ENCODE results near the gene PNP.
"Not testable (repeated sequence)": the region's sequence is repeated elsewhere in the genome, so short reads cannot be mapped to it uniquely, and the experiment has no call there.

PNP gene

DNA sequence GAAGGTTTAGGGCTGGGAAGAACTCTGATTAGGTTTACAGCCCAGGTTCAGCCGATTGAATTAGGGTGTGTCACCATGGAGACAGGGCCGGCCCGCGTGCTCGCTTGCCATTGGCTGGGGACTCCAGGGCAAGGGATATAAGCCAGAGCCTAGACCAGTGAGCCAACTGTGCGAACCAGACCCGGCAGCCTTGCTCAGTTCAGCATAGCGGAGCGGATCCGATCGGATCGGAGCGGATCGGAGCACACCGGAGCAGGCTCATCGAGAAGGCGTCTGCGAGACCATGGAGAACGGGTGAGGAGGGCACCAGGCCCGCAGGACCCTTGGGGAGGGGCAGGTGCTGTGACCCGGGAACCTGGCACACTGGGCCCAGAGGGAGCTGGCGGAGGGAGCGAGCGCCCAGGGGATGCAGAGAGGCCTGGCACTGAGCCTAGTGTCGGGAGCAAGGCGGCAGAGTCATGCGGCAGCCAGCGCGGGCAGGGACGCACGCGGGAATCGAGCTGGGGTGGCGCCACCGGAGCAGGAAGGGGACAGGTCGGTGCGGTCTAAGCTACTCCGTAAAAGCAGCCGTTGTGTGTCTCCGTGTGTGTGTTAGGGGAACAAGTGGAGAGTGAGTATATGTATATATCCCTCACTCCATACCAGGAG lies at the start of gene PNP:
Gene PNP (plus strand): TSS at position 165 of the 648 bp plus-strand sequence. CDS start 119 bp downstream, at position 284.
- peak; percentile 77 to 85 (median 81) for DNase-seq (ENCODE audit: low read depth in 3 of 3)

DNA sequence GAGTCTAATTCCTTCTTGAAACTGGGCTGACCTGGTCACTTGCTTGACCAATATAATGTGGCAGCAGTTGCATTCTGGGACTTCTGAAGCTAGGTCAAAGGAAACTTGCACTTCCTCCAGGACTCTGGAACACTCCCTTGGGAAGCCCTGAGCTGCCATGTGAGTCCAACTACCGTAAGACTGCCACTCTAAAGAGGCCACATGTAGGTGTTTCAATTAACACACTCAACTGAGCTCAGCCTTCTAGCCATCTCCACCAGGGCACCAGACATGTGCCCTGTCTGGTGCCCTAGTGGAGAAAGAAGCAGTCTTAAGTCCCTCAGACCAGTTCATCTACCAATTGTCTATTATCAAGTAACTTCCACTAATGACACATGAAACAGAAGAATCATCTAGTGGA lies 49.8 kb upstream of the PNP start:
- no peak for DNase-seq (ENCODE audit: low read depth in 3 of 3)

DNA sequence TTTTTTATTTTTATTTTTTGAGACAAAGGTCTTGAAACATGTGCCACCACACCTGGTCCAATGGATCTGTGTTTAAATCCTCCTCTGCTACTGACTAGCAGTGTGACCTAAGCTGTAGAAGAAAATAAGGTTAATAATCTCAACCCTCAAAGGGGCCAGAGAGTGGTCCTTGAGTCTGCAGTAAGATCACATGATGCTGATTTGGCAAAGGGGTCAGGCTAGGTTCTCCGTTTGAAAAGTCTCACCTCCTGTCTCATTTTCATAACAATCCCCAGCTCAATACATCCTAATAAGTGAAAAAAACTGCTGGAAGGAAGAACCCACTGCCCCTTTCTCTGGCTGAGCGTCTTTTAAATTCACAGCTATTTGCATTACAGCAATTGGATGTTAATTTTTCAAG lies 47.9 kb upstream of the PNP start:
- DNase-seq (ENCODE audit: low read depth in 3 of 3) = no peak

DNA sequence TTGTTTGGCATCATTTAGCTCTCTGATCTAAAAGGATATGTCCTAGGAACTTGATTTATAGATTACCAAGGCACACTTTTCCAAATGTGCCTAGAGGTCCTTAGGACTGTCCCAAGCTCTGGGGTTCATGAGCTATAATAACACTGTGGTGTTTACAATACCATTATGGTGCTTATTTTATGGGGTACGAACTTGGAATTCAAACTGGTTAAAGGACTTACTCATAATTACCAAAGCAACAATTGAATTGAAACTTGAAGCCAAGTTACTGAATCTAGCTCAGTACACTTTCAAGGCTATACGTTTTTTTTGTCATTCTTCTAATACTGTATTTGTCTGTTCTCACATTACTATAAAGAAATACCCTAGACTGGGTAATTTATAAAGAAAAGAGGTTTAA lies 46.3 kb upstream of the PNP start:
- DNase-seq (ENCODE audit: low read depth in 3 of 3) = no peak

DNA sequence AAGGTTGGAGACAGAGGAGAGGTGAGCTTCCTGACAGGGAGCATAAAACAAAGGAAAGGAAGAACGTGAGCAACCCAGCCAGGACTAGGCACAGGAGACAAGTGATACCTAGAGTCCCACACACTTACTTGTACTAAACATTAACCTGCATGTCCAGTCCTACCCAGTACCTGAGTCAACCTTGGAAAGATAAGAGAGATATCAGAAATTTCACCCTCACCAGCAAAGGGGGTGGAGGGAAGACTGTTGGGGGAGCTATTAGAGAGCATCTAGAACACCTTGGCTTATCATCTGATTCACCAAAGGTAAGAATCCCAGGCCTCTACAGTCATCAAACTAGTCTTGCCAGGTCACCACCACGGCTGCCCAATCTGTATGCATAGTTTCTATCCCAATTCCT lies 44.4 kb upstream of the PNP start:
- DNase-seq (ENCODE audit: low read depth in 3 of 3) = no peak

DNA sequence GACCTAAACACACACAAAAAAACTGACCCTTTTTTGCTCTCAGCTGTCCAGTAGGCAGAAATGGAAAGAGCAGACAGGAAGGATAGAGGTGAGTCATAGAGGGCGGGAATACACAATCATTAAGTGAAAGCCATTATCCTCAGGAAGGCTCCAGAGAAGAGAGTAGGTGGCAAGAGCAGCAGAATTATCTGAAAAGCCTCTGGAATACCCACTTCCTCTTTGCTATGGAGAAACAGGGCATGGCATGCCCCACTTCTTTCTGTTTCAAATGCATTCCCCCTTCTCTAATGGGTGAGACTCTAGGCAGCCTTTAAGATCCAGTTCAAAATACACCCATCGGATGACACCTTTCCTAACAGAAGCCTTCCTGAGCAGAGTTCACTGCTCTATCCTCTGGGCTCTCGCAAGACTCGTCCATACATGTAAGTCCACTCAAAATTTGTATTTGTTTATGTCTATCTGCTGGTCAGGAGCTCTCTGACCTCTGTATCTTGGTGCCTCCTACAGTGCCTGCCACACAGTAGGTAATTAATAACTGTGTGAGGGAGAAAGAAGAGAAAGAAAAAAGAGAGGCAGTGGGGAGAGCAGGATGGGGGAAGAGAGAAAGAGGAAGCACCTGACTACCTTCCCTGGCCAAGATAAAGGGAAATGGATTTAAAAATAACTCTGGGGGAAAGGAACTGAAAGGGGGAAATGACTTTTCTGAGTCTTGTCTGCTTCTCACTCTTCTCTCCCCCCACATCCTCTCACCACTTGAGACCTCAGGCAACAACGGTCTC lies 41.8 kb upstream of the PNP start:
- no peak for DNase-seq (ENCODE audit: low read depth in 3 of 3)

DNA sequence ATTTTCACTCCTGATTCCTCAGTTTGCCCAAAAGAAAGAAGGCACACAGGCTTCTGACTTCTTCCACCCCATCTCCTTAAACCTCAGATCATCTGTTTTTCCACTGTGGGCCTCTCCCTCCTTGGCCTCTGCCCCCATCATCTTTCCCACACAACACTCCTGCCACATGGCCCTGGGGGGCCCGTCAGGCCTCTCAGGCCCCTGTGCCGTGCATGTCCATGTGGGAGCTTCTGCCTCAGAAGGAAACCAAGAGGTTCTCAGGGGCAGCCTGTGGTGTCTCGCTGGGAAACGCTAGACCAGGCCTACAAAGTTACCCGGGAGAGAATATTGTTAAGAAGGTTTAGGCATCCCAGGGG lies 41.2 kb upstream of the PNP start:
- no peak for DNase-seq (ENCODE audit: low read depth in 3 of 3)

DNA sequence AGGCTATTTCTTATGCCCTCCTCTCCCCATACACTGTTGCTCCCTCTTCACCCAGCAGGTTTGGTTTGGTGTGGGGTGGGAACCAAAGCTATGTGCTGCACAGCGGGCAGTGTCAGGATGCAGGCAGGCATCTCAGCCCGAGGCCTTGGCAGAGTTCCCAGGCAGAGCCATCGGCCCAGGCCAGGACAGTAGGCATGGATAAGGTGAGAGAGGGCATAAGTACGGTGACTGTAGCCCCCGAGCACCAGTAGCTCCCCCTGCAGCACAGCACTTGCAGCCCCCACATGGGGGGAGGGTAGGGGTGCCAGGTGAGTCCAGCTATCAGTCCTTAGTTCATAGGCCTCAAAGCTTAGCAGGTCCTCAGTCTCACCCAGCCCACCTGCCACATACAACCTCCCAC lies 40.4 kb upstream of the PNP start:
- DNase-seq (ENCODE audit: low read depth in 3 of 3) = no peak

DNA sequence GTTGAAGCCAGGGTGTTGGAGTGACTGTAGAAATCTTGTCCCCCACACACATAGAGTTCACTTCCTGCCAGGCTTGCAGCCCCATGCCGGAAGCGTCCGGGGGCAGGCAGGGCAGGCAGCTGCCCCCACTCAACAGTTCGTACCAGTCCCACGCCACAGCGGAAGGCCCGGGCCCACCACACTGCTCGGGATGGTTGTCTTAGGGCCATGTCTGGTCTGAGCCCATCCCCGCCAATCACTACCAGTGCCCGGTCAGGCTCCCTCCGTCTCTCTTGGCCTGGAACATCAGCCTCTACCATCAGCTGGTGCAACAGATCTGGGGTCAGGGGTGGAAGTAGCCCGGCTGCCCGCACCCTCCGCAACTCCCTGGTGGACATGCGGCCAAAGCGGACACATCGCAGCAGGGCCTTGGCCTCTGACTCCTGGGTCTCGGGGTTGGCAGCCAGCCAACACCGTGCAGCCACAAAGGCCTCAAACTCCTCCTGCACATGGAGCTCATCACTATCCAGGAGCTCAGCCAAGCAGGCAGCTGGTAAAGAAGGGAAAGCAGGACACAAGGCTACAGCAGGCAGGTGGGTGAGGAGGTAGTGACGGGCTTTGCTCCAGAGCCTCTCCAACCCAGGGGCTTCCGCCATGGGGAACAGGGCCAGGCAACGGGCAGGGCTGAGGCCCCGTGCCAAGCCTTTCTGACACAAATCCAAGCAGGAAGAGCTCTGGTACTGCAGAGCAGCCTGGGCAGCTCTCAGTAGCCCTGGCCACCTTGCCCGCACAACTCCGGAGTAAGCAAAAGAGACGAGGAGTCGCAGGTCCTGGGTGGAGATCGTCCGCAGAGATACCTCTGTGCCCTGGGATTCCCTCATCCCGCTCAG lies 39.2 kb upstream of the PNP start:
- no peak for DNase-seq (ENCODE audit: low read depth in 3 of 3)

DNA sequence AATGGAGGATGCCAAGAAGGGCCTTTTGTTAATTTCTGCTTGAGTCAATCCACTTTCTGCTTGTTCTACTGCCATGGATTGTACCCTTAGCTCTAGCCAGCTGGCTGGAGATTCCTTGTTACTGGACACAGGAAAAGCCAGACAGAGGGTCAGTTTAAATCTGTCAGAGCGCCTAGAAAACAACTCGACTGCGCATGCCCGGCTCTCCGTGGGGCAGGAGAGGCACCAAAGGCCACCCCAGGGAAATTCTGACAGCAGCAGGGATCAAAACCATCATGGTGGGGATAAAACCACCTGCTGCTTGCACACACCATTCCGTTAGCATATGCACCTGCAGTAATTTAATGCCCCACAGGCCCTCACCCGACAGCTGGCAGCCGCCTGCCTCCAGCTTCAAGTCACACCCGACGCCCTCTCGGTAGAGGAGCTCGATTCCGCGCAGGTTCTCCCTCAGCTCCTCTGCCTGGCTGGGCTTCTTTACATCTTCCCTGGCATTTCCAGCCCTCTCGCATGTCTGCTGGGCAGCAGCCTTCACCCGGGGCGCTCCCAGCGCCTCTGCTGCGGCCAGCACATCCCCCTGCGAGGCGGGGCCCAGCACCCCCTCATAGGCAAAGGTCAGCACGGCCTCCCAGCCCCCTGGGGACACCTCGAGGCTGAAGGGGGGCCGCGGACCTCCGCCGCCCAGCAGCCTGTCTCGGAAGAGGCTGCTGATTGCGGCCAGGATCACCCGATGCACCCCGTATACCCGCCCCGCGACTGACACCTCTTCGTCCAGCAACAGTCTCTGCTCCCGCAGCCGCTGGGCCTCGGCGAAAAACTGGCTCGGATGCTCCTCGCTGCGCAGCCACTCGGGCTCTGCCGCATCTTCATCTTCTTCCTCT lies 34.3 kb upstream of the PNP start:
- no peak for DNase-seq (ENCODE audit: low read depth in 3 of 3)

DNA sequence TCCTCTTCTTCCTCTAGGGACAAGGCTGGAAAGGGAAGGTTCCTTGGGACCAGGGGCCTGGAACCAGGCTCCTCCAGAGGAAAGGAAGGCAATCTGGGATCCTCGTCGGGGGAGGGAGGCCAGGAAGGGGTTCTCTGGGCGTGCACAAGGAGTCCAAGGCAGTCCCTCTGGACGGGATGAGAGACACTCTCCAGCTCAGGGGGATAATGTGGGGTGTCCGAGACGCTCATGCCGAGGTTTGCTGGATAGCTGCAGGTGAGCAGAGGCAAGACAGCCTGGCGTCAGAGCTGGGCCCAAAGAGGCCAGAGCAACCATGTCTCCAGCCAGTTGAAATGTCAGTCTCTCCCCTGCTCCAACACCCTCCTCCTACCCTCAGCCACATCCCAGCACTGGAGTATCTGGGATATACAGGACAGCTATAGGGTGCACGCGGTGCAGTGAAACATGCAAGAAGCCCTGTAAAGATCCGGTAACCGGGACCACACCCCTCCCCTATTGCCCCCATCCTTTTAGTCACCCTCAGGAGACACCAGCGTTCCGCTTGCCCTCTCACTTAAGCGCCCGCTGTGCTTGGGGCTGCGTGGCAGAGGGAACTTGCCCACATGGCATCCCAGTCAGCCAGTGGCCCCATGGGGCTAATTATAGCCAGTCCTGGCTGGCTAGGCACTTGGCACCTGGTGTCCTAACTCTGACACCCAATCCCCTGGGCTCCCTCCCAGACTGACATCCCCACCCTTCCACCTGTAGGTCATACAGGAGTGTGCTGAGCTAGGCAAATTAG lies 33.4 kb upstream of the PNP start, which contains the start of gene KLHL33:
Gene KLHL33 (minus strand): TSS at position 585 of the 781 bp plus-strand sequence. CDS start 355 bp downstream, at position 230.
- no peak for DNase-seq (ENCODE audit: low read depth in 3 of 3)

DNA sequence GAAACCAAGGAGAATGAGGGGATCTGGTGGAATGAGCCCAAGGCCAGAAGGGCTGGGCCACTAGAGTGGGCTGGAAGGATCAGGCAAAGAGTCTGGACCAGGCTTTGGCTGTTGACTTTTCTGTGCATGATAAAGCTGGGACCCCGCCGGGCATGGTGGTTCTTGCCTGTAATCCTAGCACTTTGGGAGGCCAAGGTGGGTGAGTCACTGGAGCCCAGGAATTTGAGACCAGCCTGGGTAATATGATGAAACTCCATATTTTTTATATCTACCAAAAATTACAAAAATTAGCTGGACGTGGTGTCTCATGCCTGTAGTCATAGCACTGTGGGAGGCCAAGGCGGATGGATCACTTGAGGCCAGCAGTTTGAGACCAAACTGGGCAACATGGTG lies 32.8 kb upstream of the PNP start:
- DNase-seq (ENCODE audit: low read depth in 3 of 3) = no peak

DNA sequence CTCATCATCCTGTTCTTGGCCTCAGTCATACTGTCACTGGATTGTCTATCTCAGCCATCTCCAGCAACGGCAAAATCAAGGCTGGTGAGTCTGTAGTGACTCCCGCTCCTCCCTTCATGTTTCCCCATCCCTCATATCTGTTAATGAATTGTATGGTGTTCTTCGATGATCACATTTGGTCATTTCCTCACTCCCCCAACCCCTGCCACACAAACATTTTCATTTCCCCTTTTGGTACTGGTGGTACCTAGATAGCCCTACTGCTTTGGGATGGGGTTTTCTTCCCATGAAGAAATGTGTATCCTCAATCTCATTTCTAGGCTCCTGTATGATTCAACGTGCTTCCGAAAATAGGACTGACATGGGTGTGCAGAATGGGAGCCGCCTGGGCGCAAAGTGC lies 30.5 kb upstream of the PNP start:
- DNase-seq (ENCODE audit: low read depth in 3 of 3) = no peak

DNA sequence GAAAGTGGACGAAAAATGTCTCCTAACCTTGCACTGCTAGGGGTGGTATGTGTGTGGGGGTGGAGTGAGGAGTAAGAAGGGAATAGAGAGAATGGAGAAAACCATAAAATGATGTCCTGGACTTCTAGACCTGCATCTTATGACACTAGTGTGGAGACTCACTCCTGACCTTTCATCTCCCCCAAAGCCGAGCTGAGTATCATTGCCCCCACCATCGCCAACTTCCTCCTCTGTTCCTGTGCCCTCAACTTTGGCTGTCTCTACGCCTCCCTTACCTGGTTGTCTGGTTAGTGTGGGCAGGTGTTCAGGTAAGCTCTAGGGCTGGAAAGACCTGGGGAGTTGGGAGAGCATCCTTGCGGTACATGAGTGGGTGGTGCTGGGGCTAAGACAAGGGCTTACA lies 28.7 kb upstream of the PNP start:
- DNase-seq (ENCODE audit: low read depth in 3 of 3) = no peak

DNA sequence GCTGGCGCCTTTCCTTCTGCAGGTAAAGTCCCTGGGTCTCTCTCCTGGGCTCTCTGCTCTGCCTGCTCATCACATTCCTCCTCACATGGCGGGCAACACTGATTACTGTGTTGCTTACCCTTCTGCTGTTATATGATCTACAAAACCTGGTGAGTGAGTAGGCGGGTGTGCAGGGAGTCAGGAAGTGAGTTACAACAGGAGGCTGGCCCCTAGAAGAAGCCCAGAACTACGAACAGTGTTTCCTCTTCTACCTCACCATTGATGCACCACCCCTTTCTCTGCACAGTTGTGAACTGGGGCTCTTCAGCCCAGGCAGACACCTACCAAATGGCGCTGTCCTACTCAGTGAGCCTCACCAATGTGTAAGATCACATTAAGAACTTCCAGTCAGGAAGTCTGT lies 28.3 kb upstream of the PNP start:
- peak in 1 of 3 donors; percentile 12 for DNase-seq (ENCODE audit: low read depth in 3 of 3)

DNA sequence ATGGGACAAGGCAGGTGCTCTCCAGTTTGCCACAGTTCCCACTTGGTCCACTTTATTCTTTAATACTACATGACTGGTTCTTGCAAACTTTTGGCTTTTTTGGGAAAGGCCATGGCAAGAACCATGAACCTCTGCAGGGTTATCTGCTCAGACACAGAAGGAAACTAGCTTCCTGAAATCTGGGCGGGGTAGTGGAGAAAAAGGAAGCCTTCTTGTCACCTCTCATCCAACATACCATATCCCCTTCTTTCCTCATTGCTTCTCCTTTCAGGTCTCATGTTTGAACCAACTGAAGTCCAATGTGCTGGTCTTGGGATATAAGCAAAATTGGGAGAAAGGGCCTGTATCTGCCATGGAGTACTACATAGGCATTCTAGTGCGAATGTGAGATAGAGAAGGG lies 27.7 kb upstream of the PNP start:
- DNase-seq (ENCODE audit: low read depth in 3 of 3) = no peak

DNA sequence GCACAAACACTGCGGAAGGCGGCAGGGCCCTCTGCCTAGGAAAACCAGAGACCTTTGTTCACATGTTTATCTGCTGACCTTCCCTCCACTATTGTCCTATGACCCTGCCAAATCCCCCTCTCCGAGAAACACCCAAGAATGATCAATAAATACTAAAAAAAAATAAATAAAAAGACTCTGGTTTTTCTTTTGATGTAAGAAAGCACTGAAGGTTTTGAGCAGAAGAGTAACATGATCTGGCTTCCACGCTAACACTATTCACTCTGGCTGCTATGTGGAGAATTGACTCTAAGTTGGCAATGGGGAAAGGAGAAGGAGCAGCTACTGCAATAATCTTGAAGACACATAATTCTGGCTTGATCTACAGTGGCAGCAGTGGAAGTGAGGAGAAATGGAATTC lies 25.6 kb upstream of the PNP start:
- DNase-seq (ENCODE audit: low read depth in 3 of 3) = not testable (repeated sequence)

DNA sequence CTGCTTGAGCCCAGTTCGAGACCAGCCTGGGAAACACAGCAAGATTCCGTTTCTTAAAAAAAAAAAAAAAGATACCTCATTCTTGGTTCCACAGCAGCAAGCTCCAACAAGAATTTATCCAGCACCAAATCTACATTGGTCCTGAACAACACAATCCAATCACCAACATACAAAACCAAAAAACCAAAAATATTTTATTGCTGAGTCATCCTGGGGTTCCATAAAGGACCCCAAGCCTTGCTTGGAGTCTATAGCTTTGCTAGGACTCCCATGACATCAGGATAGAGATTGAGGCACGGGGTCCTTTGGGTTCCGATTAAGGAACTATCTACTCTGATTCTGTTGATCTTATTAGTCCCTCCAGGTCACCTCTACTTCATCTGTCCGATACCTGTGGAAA lies 22.3 kb upstream of the PNP start:
- no peak for DNase-seq (ENCODE audit: low read depth in 3 of 3)

DNA sequence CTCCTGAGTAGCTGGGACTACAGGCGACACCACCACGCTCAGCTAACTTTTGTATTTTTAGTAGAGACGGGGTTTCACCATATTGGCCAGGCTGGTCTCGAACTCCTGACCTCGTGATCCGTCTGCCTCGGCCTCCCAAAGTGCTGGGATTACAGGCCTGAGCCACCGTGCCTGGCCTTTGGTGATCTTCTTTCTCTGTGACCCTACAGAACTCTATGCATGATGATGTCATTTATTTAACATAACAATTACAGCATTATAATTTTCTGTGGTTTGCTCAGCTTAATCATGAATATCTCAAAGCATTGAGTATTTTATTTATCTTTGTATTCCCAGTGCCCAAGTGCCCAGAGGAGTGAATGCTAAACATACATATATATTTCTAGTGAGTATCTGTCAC lies 16.4 kb upstream of the PNP start:
- DNase-seq (ENCODE audit: low read depth in 3 of 3) = not testable (repeated sequence)

DNA sequence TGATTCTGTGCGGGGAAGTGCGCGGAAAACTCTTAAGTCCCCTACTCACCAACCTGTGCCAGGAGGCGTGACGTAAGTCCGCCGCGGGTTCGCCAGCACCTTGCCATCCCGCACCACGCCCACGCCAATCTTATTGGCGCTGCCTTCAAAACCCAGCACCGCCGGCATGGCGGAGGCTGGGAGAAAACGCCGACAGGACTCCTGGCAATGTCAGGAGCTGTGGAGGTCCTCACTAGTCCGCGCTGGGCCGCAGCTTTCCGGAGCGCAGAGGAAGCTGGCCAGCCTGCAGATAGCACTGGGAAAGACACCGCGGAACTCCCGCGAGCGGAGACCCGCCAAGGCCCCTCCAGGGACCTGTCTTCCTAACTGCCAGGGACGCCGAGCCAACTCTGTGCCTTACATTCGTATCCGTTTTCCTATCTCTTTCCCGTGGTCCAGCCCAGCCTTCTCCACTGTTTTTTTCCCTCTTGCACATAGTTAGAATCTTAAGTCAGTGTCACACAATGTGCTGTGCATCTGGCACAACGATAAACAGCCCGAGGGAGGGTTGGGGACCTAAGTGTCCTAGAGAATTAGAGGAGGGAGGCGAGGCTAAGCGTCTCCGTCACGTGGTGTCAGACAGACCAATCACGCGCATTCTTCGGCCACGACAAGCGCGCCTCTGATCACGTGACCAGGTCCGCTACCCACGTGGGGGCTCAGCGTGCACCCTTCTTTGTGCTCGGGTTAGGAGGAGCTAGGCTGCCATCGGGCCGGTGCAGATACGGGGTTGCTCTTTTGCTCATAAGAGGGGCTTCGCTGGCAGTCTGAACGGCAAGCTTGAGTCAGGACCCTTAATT lies 14.5 kb upstream of the PNP start, which contains the start of the genes APEX1 and OSGEP:
Gene APEX1 (plus strand): TSS at position 711 of the 839 bp plus-strand sequence. CDS start 420 bp downstream, outside the sequence.
Gene OSGEP (minus strand): TSS at position 297 of the 839 bp plus-strand sequence. CDS start 129 bp downstream, at position 168.
- DNase-seq (ENCODE audit: low read depth in 3 of 3) = peak; percentile 95 to 98 (median 96)

Measured in stimulated activated CD4-positive, alpha-beta T cell treated with anti-CD3 and anti-CD28 coated beads, TNF-alpha, amount 100 ng/mL, for 48 hours (primary cell).